ENCODE results near the gene NLRC3.
"Not testable (repeated sequence)": the region's sequence is repeated elsewhere in the genome, so short reads cannot be mapped to it uniquely, and the experiment has no call there.

NLRC3 gene

GRCh38 chr16:3609895-3610697 lies 32.9 kb upstream of the NLRC3 start:
- no peak overlapping the region for H3K27ac ChIP-seq (ENCODE audit: insufficient read depth, low read depth, low read length, poor library complexity, severe bottlenecking)

GRCh38 chr16:3608976-3609375 lies 31.8 kb upstream of the NLRC3 start:
- not testable (repeated sequence) for H3K27ac ChIP-seq (ENCODE audit: insufficient read depth, low read depth, low read length, poor library complexity, severe bottlenecking); H3K36me3 ChIP-seq (ENCODE audit: control insufficient read depth, insufficient read depth, low read length); H3K4me3 ChIP-seq (ENCODE audit: insufficient read depth, low read depth, low read length); H3K9me3 ChIP-seq (ENCODE audit: control insufficient read depth, low read length); H3K27me3 ChIP-seq (ENCODE audit: control insufficient read depth, insufficient read depth, low read length, poor library complexity, severe bottlenecking)
- WGBS, 2 experiments = 93% methylated on average over 13 of the region's 13 CpGs
- peaks cover 16% of the 10 kb centered on the region for H3K4me1 ChIP-seq (ENCODE audit: control insufficient read depth, insufficient read depth, low read length)

More at GRCh38 chr16:3609895-3610697, 32.9 kb upstream of the NLRC3 start:
- Histone ChIP-seq H3K27me3 (ENCODE audit: control insufficient read depth, insufficient read depth, low read length, poor library complexity, severe bottlenecking) (no peaks in the 10 kb centered on the region), H3K4me3 (ENCODE audit: insufficient read depth, low read depth, low read length) (peak overlapping the region; percentile 89), H3K36me3 (ENCODE audit: control insufficient read depth, insufficient read depth, low read length) (no peaks in the 10 kb centered on the region), H3K4me1 (ENCODE audit: control insufficient read depth, insufficient read depth, low read length) (peaks cover 16% of the 10 kb centered on the region), H3K9me3 (ENCODE audit: control insufficient read depth, low read length) (no peaks in the 10 kb centered on the region)
- 92 to 93% methylated on average over 14 of the region's 14 CpGs for WGBS, 2 experiments

- peaks cover 16% of the 10 kb centered on the region for H3K4me1 ChIP-seq (ENCODE audit: control insufficient read depth, insufficient read depth, low read length)
- peaks cover 9% of the 10 kb centered on the region for H3K36me3 ChIP-seq (ENCODE audit: control insufficient read depth, insufficient read depth, low read length)
- no peaks in the 10 kb centered on the region for H3K9me3 ChIP-seq (ENCODE audit: control insufficient read depth, low read length)
- WGBS, 2 experiments = 93 to 95% methylated on average over 5 of the region's 5 CpGs
- no peaks in the 10 kb centered on the region for H3K27me3 ChIP-seq (ENCODE audit: control insufficient read depth, insufficient read depth, low read length, poor library complexity, severe bottlenecking)
- H3K27ac ChIP-seq (ENCODE audit: insufficient read depth, low read depth, low read length, poor library complexity, severe bottlenecking) = no peak overlapping the region
- no peak overlapping the region for H3K4me3 ChIP-seq (ENCODE audit: insufficient read depth, low read depth, low read length)
Measured at GRCh38 chr16:3608069-3608468, 30.9 kb upstream of the NLRC3 start.

- no peaks in the 10 kb centered on the region for H3K9me3 ChIP-seq (ENCODE audit: control insufficient read depth, low read length)
- H3K27ac ChIP-seq (ENCODE audit: insufficient read depth, low read depth, low read length, poor library complexity, severe bottlenecking) = no peak overlapping the region
- peaks cover 12% of the 10 kb centered on the region for H3K4me1 ChIP-seq (ENCODE audit: control insufficient read depth, insufficient read depth, low read length)
- H3K4me3 ChIP-seq (ENCODE audit: insufficient read depth, low read depth, low read length) = no peak overlapping the region
- H3K27me3 ChIP-seq (ENCODE audit: control insufficient read depth, insufficient read depth, low read length, poor library complexity, severe bottlenecking) = no peaks in the 10 kb centered on the region
- 96 to 98% methylated on average over 2 of the region's 2 CpGs for WGBS, 2 experiments
- peaks cover 11% of the 10 kb centered on the region for H3K36me3 ChIP-seq (ENCODE audit: control insufficient read depth, insufficient read depth, low read length)
Measured at GRCh38 chr16:3607634-3608033, 30.4 kb upstream of the NLRC3 start.

GRCh38 chr16:3607161-3607560 lies 30.0 kb upstream of the NLRC3 start:
- no peak overlapping the region for H3K27ac ChIP-seq (ENCODE audit: insufficient read depth, low read depth, low read length, poor library complexity, severe bottlenecking)
- no peaks in the 10 kb centered on the region for H3K9me3 ChIP-seq (ENCODE audit: control insufficient read depth, low read length)
- H3K36me3 ChIP-seq (ENCODE audit: control insufficient read depth, insufficient read depth, low read length) = peaks cover 16% of the 10 kb centered on the region
- H3K27me3 ChIP-seq (ENCODE audit: control insufficient read depth, insufficient read depth, low read length, poor library complexity, severe bottlenecking) = no peaks in the 10 kb centered on the region
- no peak overlapping the region for H3K4me3 ChIP-seq (ENCODE audit: insufficient read depth, low read depth, low read length)
- 93 to 95% methylated on average over 7 of the region's 7 CpGs for WGBS, 2 experiments
- H3K4me1 ChIP-seq (ENCODE audit: control insufficient read depth, insufficient read depth, low read length) = peaks cover 9% of the 10 kb centered on the region

- Histone ChIP-seq H3K9me3 (ENCODE audit: control insufficient read depth, low read length) (no peaks in the 10 kb centered on the region), H3K36me3 (ENCODE audit: control insufficient read depth, insufficient read depth, low read length) (peaks cover 23% of the 10 kb centered on the region), H3K27ac (ENCODE audit: insufficient read depth, low read depth, low read length, poor library complexity, severe bottlenecking) (no peak overlapping the region), H3K27me3 (ENCODE audit: control insufficient read depth, insufficient read depth, low read length, poor library complexity, severe bottlenecking) (no peaks in the 10 kb centered on the region), H3K4me3 (ENCODE audit: insufficient read depth, low read depth, low read length) (no peak overlapping the region), H3K4me1 (ENCODE audit: control insufficient read depth, insufficient read depth, low read length) (peaks cover 9% of the 10 kb centered on the region)
- WGBS, 2 experiments = 92 to 93% methylated on average over 11 of the region's 11 CpGs
Measured at GRCh38 chr16:3606441-3606840, 29.2 kb upstream of the NLRC3 start.

- Histone ChIP-seq H3K27ac (ENCODE audit: insufficient read depth, low read depth, low read length, poor library complexity, severe bottlenecking) (no peak overlapping the region), H3K36me3 (ENCODE audit: control insufficient read depth, insufficient read depth, low read length) (peaks cover 45% of the 10 kb centered on the region), H3K4me1 (ENCODE audit: control insufficient read depth, insufficient read depth, low read length) (no peaks in the 10 kb centered on the region), H3K27me3 (ENCODE audit: control insufficient read depth, insufficient read depth, low read length, poor library complexity, severe bottlenecking) (no peaks in the 10 kb centered on the region), H3K9me3 (ENCODE audit: control insufficient read depth, low read length) (no peaks in the 10 kb centered on the region), H3K4me3 (ENCODE audit: insufficient read depth, low read depth, low read length) (no peak overlapping the region)
- whole genome bisulfite sequencing, 2 experiments = 95 to 96% methylated on average over 7 of the region's 7 CpGs
Measured at GRCh38 chr16:3602320-3602653, 25.1 kb upstream of the NLRC3 start.

- Histone ChIP-seq H3K9me3 (ENCODE audit: control insufficient read depth, low read length) (no peaks in the 10 kb centered on the region), H3K27ac (ENCODE audit: insufficient read depth, low read depth, low read length, poor library complexity, severe bottlenecking) (no peak overlapping the region), H3K4me1 (ENCODE audit: control insufficient read depth, insufficient read depth, low read length) (no peaks in the 10 kb centered on the region), H3K36me3 (ENCODE audit: control insufficient read depth, insufficient read depth, low read length) (peaks cover 45% of the 10 kb centered on the region), H3K27me3 (ENCODE audit: control insufficient read depth, insufficient read depth, low read length, poor library complexity, severe bottlenecking) (no peaks in the 10 kb centered on the region), H3K4me3 (ENCODE audit: insufficient read depth, low read depth, low read length) (no peak overlapping the region)
- 94 to 96% methylated on average over 13 of the region's 13 CpGs for WGBS, 2 experiments
Measured at GRCh38 chr16:3601614-3602319, 24.6 kb upstream of the NLRC3 start.

- H3K36me3 ChIP-seq (ENCODE audit: control insufficient read depth, insufficient read depth, low read length) = peaks cover 45% of the 10 kb centered on the region
- no peaks in the 10 kb centered on the region for H3K4me1 ChIP-seq (ENCODE audit: control insufficient read depth, insufficient read depth, low read length)
- no peak overlapping the region for H3K27ac ChIP-seq (ENCODE audit: insufficient read depth, low read depth, low read length, poor library complexity, severe bottlenecking)
- H3K4me3 ChIP-seq (ENCODE audit: insufficient read depth, low read depth, low read length) = no peak overlapping the region
- H3K9me3 ChIP-seq (ENCODE audit: control insufficient read depth, low read length) = no peaks in the 10 kb centered on the region
- H3K27me3 ChIP-seq (ENCODE audit: control insufficient read depth, insufficient read depth, low read length, poor library complexity, severe bottlenecking) = no peaks in the 10 kb centered on the region
- WGBS, 2 experiments = 94 to 98% methylated on average over 4 of the region's 4 CpGs
Measured at GRCh38 chr16:3599922-3600321, 22.7 kb upstream of the NLRC3 start.

GRCh38 chr16:3599121-3599520 lies 21.9 kb upstream of the NLRC3 start:
- H3K27me3 ChIP-seq (ENCODE audit: control insufficient read depth, insufficient read depth, low read length, poor library complexity, severe bottlenecking) = no peaks in the 10 kb centered on the region
- no peak overlapping the region for H3K27ac ChIP-seq (ENCODE audit: insufficient read depth, low read depth, low read length, poor library complexity, severe bottlenecking)
- WGBS, 2 experiments = 96% methylated on average over 8 of the region's 8 CpGs
- no peaks in the 10 kb centered on the region for H3K4me1 ChIP-seq (ENCODE audit: control insufficient read depth, insufficient read depth, low read length)
- H3K9me3 ChIP-seq (ENCODE audit: control insufficient read depth, low read length) = no peaks in the 10 kb centered on the region
- H3K4me3 ChIP-seq (ENCODE audit: insufficient read depth, low read depth, low read length) = no peak overlapping the region
- peaks cover 45% of the 10 kb centered on the region for H3K36me3 ChIP-seq (ENCODE audit: control insufficient read depth, insufficient read depth, low read length)
